HG02763 (cell line): ENCODE data around the gene CLPTM1L.
"Not testable (repeated sequence)": the region's sequence is repeated elsewhere in the genome, so short reads cannot be mapped to it uniquely, and the experiment has no call there.

ENCODE experiments used
- ATAC-seq: cut with Tn5 transposase; IDR thresholded peaks from one replicate; pipeline ENCODE4 v1.9.1; 2021; ENCODE audit warnings: mild to moderate bottlenecking, moderate library complexity; ENCODE audit not compliant: unreplicated experiment

CLPTM1L gene

DNA sequence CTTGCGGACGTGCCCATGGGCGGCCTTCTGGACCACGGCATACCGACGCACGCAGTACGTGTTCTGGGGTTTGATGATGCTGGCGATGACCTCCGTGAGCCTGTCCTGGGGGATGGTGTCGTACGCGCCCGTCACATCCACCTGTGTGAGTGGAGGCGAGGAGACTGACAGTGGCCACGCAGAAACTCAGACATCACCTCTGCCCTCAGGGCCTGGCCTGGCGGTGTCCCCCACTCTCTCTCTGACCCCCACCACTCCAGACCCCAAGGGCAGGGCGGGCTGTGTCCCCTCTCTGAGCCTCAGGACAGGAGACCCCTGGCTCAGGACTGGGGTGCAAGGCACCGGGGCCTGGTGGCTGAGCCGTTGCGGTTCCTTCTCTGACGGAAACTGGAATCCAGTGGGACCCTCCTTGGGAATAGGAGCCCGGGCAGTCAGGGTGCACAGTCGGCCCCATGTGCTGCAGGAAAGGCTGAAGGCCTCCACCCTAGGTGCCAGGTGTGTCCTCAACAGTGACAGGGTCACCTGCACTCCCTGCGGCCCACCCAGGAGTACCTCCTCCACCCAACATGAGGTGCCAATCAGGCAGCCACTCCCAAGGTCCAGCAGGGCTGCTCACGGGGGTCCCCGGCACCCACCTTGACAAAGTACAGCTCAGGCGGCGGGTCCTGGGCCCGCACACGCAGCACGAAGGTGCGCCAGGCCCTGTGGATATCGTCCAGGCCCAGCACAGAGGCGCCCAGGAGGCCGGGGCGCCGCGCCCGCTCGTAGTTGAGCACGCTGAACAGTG is 66.0 kb downstream of the CLPTM1L start:
- ATAC-seq = no peak

DNA sequence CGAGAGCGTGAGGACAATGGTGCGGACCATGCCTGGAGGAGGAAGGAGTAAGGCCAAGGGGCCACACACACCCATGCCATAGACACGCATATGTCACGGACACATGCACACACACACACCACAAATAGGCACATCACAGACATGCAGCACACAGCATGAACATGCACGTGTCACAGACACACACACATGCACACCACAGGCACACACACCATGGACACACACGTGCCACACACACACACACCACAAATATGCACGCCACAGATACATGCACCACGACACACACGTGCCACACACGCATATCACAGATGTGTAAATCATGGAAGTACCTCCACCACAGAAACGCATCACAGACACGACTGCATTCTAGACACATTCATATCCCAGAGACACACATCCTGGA is 66.7 kb downstream of the CLPTM1L start:
- ATAC-seq = no peak

DNA sequence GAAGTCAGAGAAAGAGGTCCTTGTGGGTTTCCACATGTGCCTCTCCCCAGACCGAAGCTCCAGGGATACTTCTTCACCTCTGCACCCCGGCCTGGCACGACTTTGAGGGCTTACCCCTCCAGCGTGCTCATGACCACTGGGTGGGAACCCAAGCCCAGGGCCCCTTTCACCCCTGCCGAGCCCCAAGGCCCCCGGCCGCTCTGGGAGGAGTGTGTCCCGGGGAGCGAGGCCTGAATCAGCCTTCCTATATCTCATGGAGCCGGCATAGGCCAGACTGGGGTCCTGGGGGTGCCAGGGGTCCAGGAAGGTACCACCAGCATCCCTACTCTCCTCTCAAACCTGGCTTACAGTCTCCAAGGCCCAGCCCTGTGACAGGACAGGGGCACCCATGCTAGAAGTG is 67.1 kb downstream of the CLPTM1L start:
- ATAC-seq = no peak

DNA sequence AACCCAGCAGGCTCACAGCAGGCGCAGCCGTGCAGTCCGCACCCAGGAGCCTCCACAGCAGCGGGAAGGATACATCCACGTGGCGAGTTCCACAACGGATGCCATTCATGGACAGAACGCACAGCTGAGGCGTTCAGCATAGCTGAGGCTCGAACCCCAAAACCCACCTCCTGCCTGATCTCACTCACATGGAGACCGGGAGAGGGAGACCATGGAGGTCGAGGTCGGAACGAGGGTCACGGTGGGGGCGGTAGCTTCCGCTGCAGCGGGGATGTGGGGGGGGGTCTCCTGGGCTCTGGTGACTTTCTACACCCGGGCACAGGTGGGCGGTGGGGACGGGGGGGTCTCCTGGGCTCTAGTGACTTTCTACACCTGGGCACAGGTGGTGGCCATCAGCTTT is 67.6 kb downstream of the CLPTM1L start:
- ATAC-seq = no peak

DNA sequence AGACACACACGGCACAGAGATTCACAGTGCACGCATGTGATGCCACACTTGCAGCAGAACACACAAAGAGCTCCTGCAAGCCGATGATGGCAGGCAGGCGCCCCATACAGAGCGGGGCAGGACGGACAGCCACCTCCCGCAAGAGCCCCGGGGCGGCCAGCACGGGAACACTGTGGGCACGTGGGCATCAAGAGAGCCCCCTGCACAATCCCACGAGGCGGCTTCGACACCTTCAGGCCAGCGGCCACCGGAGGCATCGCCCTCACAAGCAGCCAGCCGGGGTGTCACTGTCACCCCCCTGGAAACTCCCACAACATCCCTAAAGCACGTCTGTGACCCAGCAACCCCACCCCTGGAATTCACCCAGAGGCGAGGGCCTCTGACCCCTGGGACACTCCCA is 68.0 kb downstream of the CLPTM1L start:
- no peak for ATAC-seq

DNA sequence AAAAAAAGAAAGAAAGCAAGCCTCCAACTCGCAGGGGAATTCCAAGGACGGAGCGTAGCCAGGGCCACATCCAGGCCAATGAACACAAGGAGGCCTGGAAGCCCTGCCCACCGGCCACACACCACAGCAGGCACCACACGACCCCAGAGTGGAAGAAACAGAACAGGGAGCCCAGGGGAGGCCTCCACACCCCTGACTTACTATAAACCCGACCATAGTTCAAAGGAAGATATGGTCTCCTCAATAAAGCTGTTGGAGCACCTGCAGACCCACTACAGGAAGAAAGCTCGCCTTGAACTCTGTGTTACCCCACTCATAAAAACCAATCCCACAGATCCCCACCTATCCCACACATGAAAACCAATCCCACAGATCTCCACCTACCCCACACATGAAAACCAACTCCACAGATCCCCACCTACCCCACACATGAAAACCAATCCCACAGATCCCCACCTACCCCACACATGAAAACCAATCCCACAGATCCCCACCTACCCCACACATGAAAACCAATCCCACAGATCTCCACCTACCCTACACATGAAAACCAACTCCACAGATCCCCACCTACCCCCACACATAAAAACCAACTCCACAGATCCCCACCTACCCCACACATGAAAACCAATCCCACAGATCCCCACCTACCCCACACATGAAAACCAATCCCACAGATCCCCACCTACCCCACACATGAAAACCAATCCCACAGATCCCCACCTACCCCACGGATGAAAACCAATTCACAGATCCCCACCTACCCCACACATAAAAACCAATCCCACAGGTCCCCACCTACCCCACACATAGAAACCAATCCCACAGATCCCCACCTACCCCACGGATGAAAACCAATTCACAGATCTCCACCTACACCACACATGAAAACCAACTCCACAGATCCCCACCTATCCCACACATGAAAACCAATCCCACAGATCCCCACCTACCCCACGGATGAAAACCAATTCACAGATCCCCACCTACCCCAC is 69.2 kb downstream of the CLPTM1L start:
- ATAC-seq = not testable (repeated sequence)

DNA sequence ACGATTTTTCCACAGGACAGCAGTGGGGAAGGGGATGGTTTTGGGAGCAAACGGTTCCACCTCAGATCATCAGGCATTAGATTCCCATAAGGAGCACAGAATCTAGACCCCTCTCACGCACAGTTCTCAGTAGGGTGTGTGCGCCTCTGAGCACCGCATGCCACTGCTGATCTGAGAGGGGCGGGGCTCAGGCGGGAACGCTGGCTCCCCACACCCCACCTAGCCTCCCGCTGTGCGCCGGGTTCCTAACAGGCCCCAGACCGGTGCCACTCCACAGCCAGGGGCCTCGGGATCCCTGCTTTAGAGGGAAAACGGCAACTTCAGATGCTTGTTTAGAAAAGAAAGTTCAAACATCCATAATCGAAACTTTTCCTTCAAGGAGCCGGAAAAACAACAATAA is 70.4 kb downstream of the CLPTM1L start:
- ATAC-seq = no peak

DNA sequence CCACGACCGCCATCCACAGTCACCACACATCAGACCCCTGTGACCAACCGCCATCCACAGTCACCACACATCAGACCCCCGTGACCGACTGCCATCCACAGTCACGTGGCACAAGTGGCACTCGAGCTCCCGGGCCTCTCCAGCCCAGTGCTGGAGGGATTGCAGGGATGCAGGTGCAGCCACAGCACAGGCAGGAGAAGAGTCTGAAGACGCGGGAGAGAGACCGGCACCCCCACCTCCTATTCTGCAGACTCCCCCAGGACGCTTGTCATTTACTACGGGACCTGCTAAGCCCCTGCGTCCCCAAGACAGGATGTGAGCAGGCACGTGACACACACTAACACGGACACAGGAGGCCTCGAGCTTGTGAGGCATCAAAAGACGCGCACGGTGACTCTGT is 71.2 kb downstream of the CLPTM1L start:
- ATAC-seq = no peak

DNA sequence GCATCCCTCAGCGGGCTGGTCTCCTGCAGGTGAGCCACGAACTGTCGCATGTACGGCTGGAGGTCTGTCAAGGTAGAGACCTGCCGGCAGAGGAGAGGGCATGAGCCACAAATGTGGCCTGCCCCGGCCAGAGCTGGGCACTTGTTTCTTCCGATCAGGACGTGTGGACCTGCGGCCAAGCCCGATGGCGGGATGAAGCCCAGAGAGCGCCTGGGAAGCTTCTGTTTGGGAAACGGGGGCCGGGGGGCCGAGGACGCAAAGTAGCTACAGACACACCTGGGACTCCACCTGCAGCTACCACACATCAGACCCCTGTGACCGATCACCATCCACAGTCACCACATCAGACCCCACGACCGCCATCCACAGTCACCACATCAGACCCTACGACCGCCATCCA is 72.7 kb downstream of the CLPTM1L start:
- no peak for ATAC-seq

DNA sequence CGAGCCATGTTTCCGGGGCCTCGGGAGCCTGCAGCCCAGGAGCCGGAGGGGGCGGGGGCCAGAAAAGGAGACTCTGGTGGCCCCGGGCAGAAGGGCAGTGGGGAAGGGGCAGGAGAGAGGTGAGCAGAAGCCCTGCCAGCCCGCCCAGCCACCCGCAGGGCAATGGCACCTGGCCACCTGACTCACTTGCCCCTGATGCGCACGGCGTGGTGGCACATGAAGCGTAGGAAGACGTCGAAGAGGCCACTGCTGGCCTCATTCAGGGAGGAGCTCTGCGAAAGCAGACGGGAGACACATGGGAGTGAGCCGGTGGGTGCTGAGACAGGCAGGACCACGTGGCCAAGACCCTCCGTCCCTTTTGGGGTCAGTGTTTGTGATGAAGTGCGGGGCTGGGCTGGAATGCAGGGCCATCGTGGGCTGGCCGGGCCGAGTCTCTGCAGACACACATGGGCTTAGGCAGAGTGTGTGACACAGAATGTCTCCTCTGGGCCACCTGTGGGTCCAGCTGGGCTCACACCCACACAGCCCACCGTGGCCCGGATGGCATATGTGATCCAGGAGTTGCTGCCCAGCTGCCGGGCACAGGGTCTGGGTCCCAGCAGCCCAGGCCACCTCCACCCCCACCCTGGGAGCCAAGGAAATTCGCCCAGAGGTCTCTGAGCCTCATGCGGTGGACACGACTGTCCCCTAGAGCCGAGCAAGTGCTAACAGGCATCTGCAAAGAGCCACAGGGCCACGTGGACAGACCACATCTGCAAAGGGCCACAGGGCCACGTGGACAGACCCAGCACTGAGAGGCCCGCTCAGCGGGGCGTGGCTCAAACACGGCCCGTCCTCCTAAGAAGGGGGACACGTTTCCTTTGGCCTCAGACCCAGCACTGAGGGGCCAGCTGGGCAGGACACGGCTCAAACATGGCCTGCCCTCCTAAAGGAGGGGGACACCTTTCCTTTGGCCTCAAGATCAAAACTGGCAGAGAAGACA is 73.7 kb downstream of the CLPTM1L start:
- ATAC-seq = no peak

DNA sequence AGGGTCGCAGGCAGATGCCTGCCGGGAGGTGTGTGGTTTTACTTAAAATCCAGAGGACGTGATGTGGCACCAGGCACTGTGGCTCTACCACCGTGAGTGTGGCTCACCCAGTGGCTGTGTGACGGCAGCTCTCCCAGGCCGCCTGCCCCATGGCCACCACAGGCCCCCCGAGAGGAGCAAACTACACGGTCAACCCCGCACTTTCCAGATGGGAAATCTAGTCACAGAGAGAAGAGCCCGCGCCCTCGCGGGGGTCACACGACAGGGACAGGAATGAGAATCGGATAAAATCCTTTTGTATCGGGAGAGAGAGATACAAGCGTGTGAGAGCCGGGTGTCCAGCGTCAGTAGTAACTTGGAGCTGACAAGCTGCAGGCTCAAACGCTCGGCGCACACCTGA is 74.5 kb downstream of the CLPTM1L start:
- no peak for ATAC-seq

DNA sequence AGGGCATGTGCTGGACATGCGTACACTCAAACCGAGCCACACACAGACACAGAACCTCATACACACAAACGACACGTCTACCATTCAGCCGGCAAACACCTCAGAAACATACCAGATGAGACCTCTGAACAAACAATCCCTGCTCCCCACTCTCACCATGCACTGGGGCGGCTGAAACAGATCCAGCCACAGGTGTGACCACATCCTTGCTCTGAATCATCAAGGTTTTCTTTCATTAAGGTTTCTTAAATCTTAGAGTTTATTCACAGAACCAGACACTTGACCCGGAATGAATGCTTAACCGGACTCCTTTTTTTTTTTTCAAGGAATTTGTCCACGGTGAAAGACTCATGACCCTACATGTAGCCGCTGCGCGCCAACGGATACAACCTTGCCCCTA is 76.2 kb downstream of the CLPTM1L start:
- ATAC-seq = no peak

DNA sequence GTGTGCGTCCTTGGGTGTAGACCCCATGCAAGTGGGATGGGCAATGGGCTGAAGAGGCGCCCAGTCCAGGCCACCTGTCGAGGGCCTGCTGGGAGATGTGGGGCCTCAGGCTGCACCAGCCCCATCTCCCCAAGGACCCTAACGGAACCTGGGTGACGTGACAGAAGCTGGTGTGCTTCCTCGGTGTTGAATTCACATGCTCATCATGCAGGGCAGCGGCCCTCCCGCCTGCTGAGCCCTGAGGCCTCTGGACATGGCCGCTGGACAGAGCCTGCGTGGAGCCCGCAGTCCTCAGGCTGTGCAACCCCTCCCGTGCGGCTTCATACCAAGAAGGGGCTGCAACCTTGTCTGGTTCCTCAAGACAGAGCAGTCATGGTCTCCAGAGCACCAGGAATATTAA is 76.8 kb downstream of the CLPTM1L start:
- ATAC-seq = no peak
